HepG2 (cell line): ENCODE results near the gene BCAS3. TPM values are rescaled to one million over a fixed set of nuclear protein-coding genes. Genes with fewer than 3 reads are reported as not detected.

Experiments used
- ATAC-seq: fragments of 200-7000 bp; cut with Tn5 transposase; 3 replicates; pipeline ENCODE4 v1.9.1; 2020; ENCODE audit warnings: mild to moderate bottlenecking, moderate library complexity
- BruUV-seq: library from RNA; stranded (reverse); fragments of 400-500 nt; replicated peaks from 2 replicates; lab custom pipeline; 2021; lab: Mats Ljungman, UMichigan
- CTCF ChIA-PET: fragments of 300-600 bp; formaldehyde crosslinking; extraction: SDS; loops from one replicate; lab custom pipeline; 2021; ENCODE audit warnings: low total read pairs, inconsistent platforms, low intra/inter-chr PET ratio; lab: Yijun Ruan, JAX
- POLR2A ChIA-PET: fragments of 350-600 bp; sonication (Branson Sonifier 250); formaldehyde crosslinking; loops from one replicate; lab custom pipeline; 2020; ENCODE audit warnings: antibody characterized with exemption, inconsistent platforms; lab: Yijun Ruan, JAX
- DNase-seq: peaks from one replicate; pipeline ENCODE4 v3.0.0-alpha.2; 2015; ENCODE audit warnings: low spot score
- FAIRE-seq: peaks from 3 replicates; lab custom pipeline; 2011; peaks lifted over from hg19 to GRCh38; lab: Jason Lieb, UNC
- H2AFZ ChIP-seq: one replicate; pipeline ENCODE4 v1.6.1; 2011; ENCODE audit warnings: low read length, inconsistent platforms
- H3K27ac ChIP-seq: fragments of 300-600 bp; 3 replicates; pipeline ENCODE4 v1.8.0; 2011; ENCODE audit warnings: mixed run types, mild to moderate bottlenecking, mixed read lengths, low read length, inconsistent platforms; ENCODE audit not compliant: insufficient read depth; ENCODE audit errors: extremely low read length
- H3K27me3 ChIP-seq, 2 experiments: fragments of 200-600 bp in 1 of 2; 2 replicates in 1 of 2; 3 replicates in 1 of 2; pipeline versions ENCODE4 v1.6.0 to v1.8.0; 2011; ENCODE audit warnings: low read length in 2 of 2, mild to moderate bottlenecking in 2 of 2, moderate library complexity in 2 of 2, inconsistent platforms in 1 of 2; ENCODE audit not compliant: insufficient read depth in 2 of 2, control insufficient read depth in 1 of 2
- H3K36me3 ChIP-seq, 2 experiments: fragments of 200-600 bp in 1 of 2; replicated peaks in 1 of 2; 2 replicates in 1 of 2; 3 replicates in 1 of 2; pipeline versions ENCODE4 v1.5.1 to v1.8.0; 2011; ENCODE audit warnings: low read length in 2 of 2, inconsistent platforms in 1 of 2; ENCODE audit not compliant: insufficient read depth in 2 of 2, control insufficient read depth in 1 of 2
- H3K4me1 ChIP-seq: 2 replicates; pipeline ENCODE4 v1.5.1; 2012; ENCODE audit warnings: low read length, inconsistent platforms; ENCODE audit not compliant: insufficient read depth
- H3K4me2 ChIP-seq: 2 replicates; pipeline ENCODE4 v1.6.0; 2011; ENCODE audit warnings: low read depth, low read length, inconsistent platforms
- H3K4me3 ChIP-seq, 3 experiments: fragments of 200-600 bp in 1 of 3; sonication (generic), shearing (Covaris generic) in 1 of 3; replicated peaks in 1 of 3; 2 replicates each; pipeline ENCODE4 v1.5.1; 2011 to 2016; ENCODE audit warnings: low read length in 3 of 3, inconsistent platforms in 2 of 3, low read depth in 2 of 3, mild to moderate bottlenecking in 2 of 3, control low read depth in 1 of 3, mixed read lengths in 1 of 3; ENCODE audit not compliant: insufficient read depth in 1 of 3
- H3K79me2 ChIP-seq: one replicate; pipeline ENCODE4 v1.6.1; 2011; ENCODE audit warnings: low read length, inconsistent platforms; ENCODE audit not compliant: insufficient read depth
- H3K9ac ChIP-seq: 2 replicates; pipeline ENCODE4 v1.6.0; 2011; ENCODE audit warnings: mild to moderate bottlenecking, low read depth, low read length, inconsistent platforms; ENCODE audit not compliant: insufficient read depth
- H3K9me3 ChIP-seq: 2 replicates; pipeline ENCODE4 v1.5.1; 2012; ENCODE audit warnings: mild to moderate bottlenecking, low read length
- H4K20me1 ChIP-seq: 2 replicates; pipeline ENCODE4 v1.6.0; 2011; ENCODE audit warnings: inconsistent platforms, mild to moderate bottlenecking, low read length, moderate library complexity; ENCODE audit not compliant: insufficient read depth
- EEA1 ChIP-seq: sonication (generic); formaldehyde crosslinking; IDR thresholded peaks from 2 replicates; pipeline ENCODE4 v1.5.1; 2020; ENCODE audit warnings: mild to moderate bottlenecking, missing genetic modification reagents, borderline replicate concordance
- GABPB1 ChIP-seq: IDR thresholded peaks from 2 replicates; pipeline ENCODE4 v1.6.1; 2016; ENCODE audit warnings: mild to moderate bottlenecking, missing genetic modification reagents, moderate library complexity, missing compliant biosample characterization
- KAT7 ChIP-seq: IDR thresholded peaks from 2 replicates; pipeline ENCODE4 v1.6.1; 2018; ENCODE audit warnings: borderline replicate concordance, missing compliant biosample characterization
- MTA3 ChIP-seq: sonication (generic); formaldehyde crosslinking; IDR thresholded peaks from 2 replicates; pipeline ENCODE4 v1.4.0; 2020; ENCODE audit warnings: missing genetic modification reagents
- NFE2 ChIP-seq: sonication (generic); formaldehyde crosslinking; IDR thresholded peaks from 2 replicates; pipeline ENCODE4 v1.4.0; 2020; ENCODE audit warnings: missing genetic modification reagents
- NFE2L2 ChIP-seq: fragments of 150-350 bp; IDR thresholded peaks from 2 replicates; pipeline ENCODE4 v1.6.1; 2014; ENCODE audit warnings: low read length
- POGZ ChIP-seq: sonication (generic); formaldehyde crosslinking; IDR thresholded peaks from 2 replicates; pipeline ENCODE4 v1.4.0; 2020; ENCODE audit warnings: mild to moderate bottlenecking, missing genetic modification reagents
- RBFOX2 ChIP-seq: fragments of 200-400 bp; formaldehyde crosslinking; IDR thresholded peaks from 2 replicates; pipeline ENCODE4 v1.6.1; 2017; ENCODE audit warnings: low read depth, mild to moderate bottlenecking, low read length
- RORA ChIP-seq: sonication (generic); formaldehyde crosslinking; IDR thresholded peaks from 2 replicates; pipeline ENCODE4 v1.5.0; 2020; ENCODE audit warnings: mild to moderate bottlenecking, missing genetic modification reagents, moderate library complexity
- SMAD1 ChIP-seq: sonication (generic); formaldehyde crosslinking; IDR thresholded peaks from 2 replicates; pipeline ENCODE4 v1.4.0; 2020; ENCODE audit warnings: missing genetic modification reagents, low read depth, mild to moderate bottlenecking, borderline replicate concordance
- WIZ ChIP-seq: sonication (generic); formaldehyde crosslinking; IDR thresholded peaks from 2 replicates; pipeline ENCODE4 v1.5.1; 2020; ENCODE audit warnings: mild to moderate bottlenecking, missing genetic modification reagents
- ZFP36L1 ChIP-seq: sonication (generic); formaldehyde crosslinking; IDR thresholded peaks from 2 replicates; pipeline ENCODE4 v1.8.0; 2022; ENCODE audit warnings: mild to moderate bottlenecking, missing genetic modification reagents, moderate library complexity
- ZHX1 ChIP-seq: sonication (generic); formaldehyde crosslinking; IDR thresholded peaks from 2 replicates; pipeline ENCODE4 v1.8.1; 2022; ENCODE audit warnings: low read depth, mild to moderate bottlenecking, missing genetic modification reagents
- ZHX2 ChIP-seq, 2 experiments: sonication (generic) in 1 of 2; formaldehyde crosslinking in 1 of 2; IDR thresholded peaks; 2 replicates each; pipeline versions ENCODE4 v1.6.1 to v1.9.0; 2014 to 2022; ENCODE audit warnings: antibody characterized with exemption in 1 of 2, borderline replicate concordance in 1 of 2, inconsistent platforms in 1 of 2, low read depth in 1 of 2, missing genetic modification reagents in 1 of 2
- ZNF17 ChIP-seq: sonication (generic); formaldehyde crosslinking; IDR thresholded peaks from 2 replicates; pipeline ENCODE4 v1.5.0; 2020; ENCODE audit warnings: mild to moderate bottlenecking, missing genetic modification reagents
- ZNF629 ChIP-seq: sonication (generic); formaldehyde crosslinking; conservative IDR thresholded peaks from 2 replicates; pipeline ENCODE4 v1.5.0; 2020; ENCODE audit warnings: missing genetic modification reagents
- WGBS: methylation state at CpG from one replicate; pipeline ENCODE4 v1.1.6; 2017; ENCODE audit warnings: low lambda C conversion rate; 5-methylcytosine and 5-hydroxymethylcytosine counted together
- in situ Hi-C: cut with HindIII; loops from 2 replicates; pipeline ENCODE4 v1.10.0; 2017; ENCODE audit warnings: low pct_unique_long_range_greater_than_20kb; ENCODE audit not compliant: extremely low pct_ligation_motif_present
- intact Hi-C: fragments of 100-400 bp; cut with micrococcal nuclease; formaldehyde crosslinking; loops from one replicate; pipeline ENCODE4 v1.10.0; 2022; ENCODE audit not compliant: unreplicated experiment
- polyA plus RNA-seq, 8 experiments: library from polyadenylated mRNA; depleted of rRNA in 3 of 8; stranded (reverse) in 7 of 8; unstranded in 1 of 8; fragments of >200 nt; fragmentation: Illumina TruSeq in 4 of 8; extraction: Trizol in 4 of 8; gene quantifications; 2 replicates each; pipeline versions ENCODE4 v1.2.1 to v1.2.3, GENCODE V29; 2011 to 2016; ENCODE audit warnings: low read depth in 4 of 8, missing spikeins in 1 of 8, mixed read lengths in 1 of 8; ENCODE audit not compliant: insufficient read depth in 1 of 8
- total RNA-seq, 5 experiments: library from RNA; depleted of rRNA; stranded (reverse); fragments of >200 nt; fragmentation: Illumina TruSeq; extraction: Trizol; gene quantifications; 2 replicates each; pipeline ENCODE4 v1.2.3, GENCODE V29; 2016; ENCODE audit warnings: low read depth in 1 of 5

Gene BCAS3
- total and polyA plus RNA-seq, 2 of the 13 experiments (the other 11 are each of a cell fraction or from before 2014, with no cell fraction given): 10.7 to 11.2 TPM

- Histone ChIP-seq H3K9me3 (no peaks in the 10 kb centered on the region), H2AFZ (no peak overlapping the region), H3K36me3 (no peaks in the 10 kb centered on the region), H3K27me3 (no peaks in the 10 kb centered on the region; a peak in 1 of 5 replicates), H3K4me3 (no peak overlapping the region), H3K9ac (no peak overlapping the region), H3K4me1 (peaks cover 9% of the 10 kb centered on the region), H3K79me2 (no peaks in the 10 kb centered on the region), H3K4me2 (no peak overlapping the region), H3K27ac (no peak overlapping the region), H4K20me1 (no peaks in the 10 kb centered on the region)
- BruUV-seq: no TSS peak
- DNase-seq: no peak
- POLR2A ChIA-PET: no interaction called here
- WGBS: 81% methylated on average over 3 of the region's 3 CpGs
- CTCF ChIA-PET: no interaction called here
- intact Hi-C loops (no loop called here), in situ Hi-C loops (no loop called here)
- no peak for ATAC-seq
- FAIRE-seq: no peak
- no peak for TF ChIP-seq POGZ (CRISPR knock-in tag)
- TF ChIP-seq RBFOX2: no peak
- TF ChIP-seq KAT7 (CRISPR knock-in tag): no peak
- no peak for TF ChIP-seq ZFP36L1 (CRISPR knock-in tag)
- TF ChIP-seq EEA1 (CRISPR knock-in tag): no peak
- no peak for TF ChIP-seq ZNF17 (CRISPR knock-in tag)
- TF ChIP-seq GABPB1 (CRISPR knock-in tag): no peak
- TF ChIP-seq ZHX2 (IDR thresholded peaks at IDR 0.05; ENCODE audit: low read depth): no peak
- TF ChIP-seq ZHX2 (CRISPR knock-in tag; IDR thresholded peaks at IDR 0.05; ENCODE audit: borderline replicate concordance): no peak
- no peak for TF ChIP-seq WIZ (CRISPR knock-in tag)
- TF ChIP-seq ZNF629 (CRISPR knock-in tag): no peak
- TF ChIP-seq ZHX1 (CRISPR knock-in tag): no peak
- no peak for TF ChIP-seq SMAD1 (CRISPR knock-in tag)
- TF ChIP-seq NFE2L2: no peak
- TF ChIP-seq MTA3 (CRISPR knock-in tag): no peak
- no peak for TF ChIP-seq NFE2
- no peak for TF ChIP-seq RORA
Observed at GRCh38 chr17:61073799-61074513, 396.3 kb downstream of the BCAS3 start.
